Fibroblast of pulmonary artery (primary cell): ENCODE results near the gene NTN5.
"Not testable (repeated sequence)": the region's sequence is repeated elsewhere in the genome, so short reads cannot be mapped to it uniquely, and the experiment has no call there.

Experiments used
- DNase-seq: peaks from one replicate; pipeline ENCODE4 v3.0.0-alpha.2; 2010; ENCODE audit warnings: low read depth
- H3K4me3 ChIP-seq: replicated peaks from 2 replicates; pipeline ENCODE4 v1.5.1; 2011; ENCODE audit warnings: low read depth, mild to moderate bottlenecking, control low read depth, low read length, moderate library complexity
- CTCF ChIP-seq: IDR thresholded peaks from 2 replicates; pipeline ENCODE4 v1.5.1; 2011; ENCODE audit warnings: mild to moderate bottlenecking, control low read depth, low read length, inconsistent platforms; ENCODE audit errors: missing control alignments

Gene NTN5

GRCh38 chr19:48635966-48636858 is 36.6 kb downstream of the NTN5 start:
- TF ChIP-seq CTCF = no peak
- no peak for DNase-seq
- peak overlapping the region; percentile 60 for H3K4me3 ChIP-seq

GRCh38 chr19:48635263-48635965 is 37.4 kb downstream of the NTN5 start:
- peak overlapping the region; percentile 60 for H3K4me3 ChIP-seq
- DNase-seq = peak; percentile 37
- TF ChIP-seq CTCF = no peak

- peak; percentile 97 for DNase-seq
- no peak for TF ChIP-seq CTCF
- peak overlapping the region; percentile 38 for H3K4me3 ChIP-seq
Observed at GRCh38 chr19:48634424-48635262, 38.2 kb downstream of the NTN5 start.

GRCh38 chr19:48634036-48634342 is 38.8 kb downstream of the NTN5 start:
- TF ChIP-seq CTCF = no peak
- DNase-seq = no peak
- peak overlapping the region; percentile 38 for H3K4me3 ChIP-seq

- DNase-seq = no peak
- no peak for TF ChIP-seq CTCF
- H3K4me3 ChIP-seq = no peak overlapping the region
Observed at GRCh38 chr19:48633148-48634035, 39.4 kb downstream of the NTN5 start.

GRCh38 chr19:48632692-48633147 is 40.1 kb downstream of the NTN5 start:
- no peak for TF ChIP-seq CTCF
- DNase-seq = peak; percentile 53
- H3K4me3 ChIP-seq = no peak overlapping the region

GRCh38 chr19:48632286-48632685 is 40.5 kb downstream of the NTN5 start:
- H3K4me3 ChIP-seq, DNase-seq: not testable (repeated sequence)
